NCI-H1105 (cell line): Measurements from ENCODE around the gene HCRTR1.

Experiments used
- DNase-seq: peaks from one replicate; lab custom pipeline; 2025; lab: John Stamatoyannopoulos, UW

The HCRTR1 gene

GRCh38 chr1:31626223-31627207 lies 9.0 kb downstream of the HCRTR1 start:
- DNase-seq = no peak

GRCh38 chr1:31627301-31627929 lies 9.9 kb downstream of the HCRTR1 start:
- DNase-seq = no peak

GRCh38 chr1:31627930-31628559 lies 10.6 kb downstream of the HCRTR1 start:
- no peak for DNase-seq

GRCh38 chr1:31628931-31629556 lies 11.6 kb downstream of the HCRTR1 start:
- no peak for DNase-seq

- no peak for DNase-seq
Measured at GRCh38 chr1:31632649-31633048, 15.2 kb downstream of the HCRTR1 start.

GRCh38 chr1:31633117-31633516 lies 15.6 kb downstream of the HCRTR1 start:
- DNase-seq = no peak

- peak; percentile 69 for DNase-seq
Measured at GRCh38 chr1:31637915-31638673, 20.6 kb downstream of the HCRTR1 start.

GRCh38 chr1:31639543-31639942 lies 22.1 kb downstream of the HCRTR1 start:
- DNase-seq = no peak

GRCh38 chr1:31640179-31640578 lies 22.7 kb downstream of the HCRTR1 start:
- DNase-seq = no peak

- no peak for DNase-seq
Measured at GRCh38 chr1:31640964-31641363, 23.5 kb downstream of the HCRTR1 start.

- no peak for DNase-seq
Measured at GRCh38 chr1:31642366-31642765, 24.9 kb downstream of the HCRTR1 start.

GRCh38 chr1:31642897-31643296 lies 25.4 kb downstream of the HCRTR1 start:
- no peak for DNase-seq

GRCh38 chr1:31643976-31644559 lies 26.6 kb downstream of the HCRTR1 start:
- DNase-seq = no peak

- DNase-seq = peak; percentile 100
Measured at GRCh38 chr1:31644560-31645273, 27.2 kb downstream of the HCRTR1 start, which contains the start of gene PEF1. TSS of gene PEF1 (minus strand) at chr1:31644876. CDS start at chr1:31644864, 12 bp downstream.

- no peak for DNase-seq
Measured at GRCh38 chr1:31645274-31645568, 27.7 kb downstream of the HCRTR1 start.

GRCh38 chr1:31646259-31646960 lies 28.9 kb downstream of the HCRTR1 start:
- no peak for DNase-seq

GRCh38 chr1:31647106-31647505 lies 29.6 kb downstream of the HCRTR1 start:
- no peak for DNase-seq

- DNase-seq = no peak
Measured at GRCh38 chr1:31648190-31648589, 30.7 kb downstream of the HCRTR1 start.

- no peak for DNase-seq
Measured at GRCh38 chr1:31648641-31649357, 31.3 kb downstream of the HCRTR1 start.
